GM23338 (cell line): ENCODE results near the gene PKD1. TPM values are rescaled to one million over a fixed set of nuclear protein-coding genes. Genes with fewer than 3 reads are reported as not detected.

ENCODE experiments used
- ATAC-seq: fragments of 200-7000 bp; cut with Tn5 transposase; 3 replicates; pipeline ENCODE4 v1.9.1; 2020
- DNase-seq: peaks from one replicate; pipeline ENCODE4 v3.0.0-alpha.2; 2015; ENCODE audit warnings: low spot score
- H2AFZ ChIP-seq: fragments of 200-600 bp; sonication (generic); 2 replicates; pipeline ENCODE4 v1.8.0; 2016; ENCODE audit warnings: antibody characterized with exemption, mild to moderate bottlenecking, moderate library complexity
- H3F3A ChIP-seq: fragments of 200-600 bp; sonication (generic); replicated peaks from 2 replicates; pipeline ENCODE4 v1.8.0; 2017; ENCODE audit warnings: antibody characterized with exemption, mixed run types, low read depth
- H3K27ac ChIP-seq: fragments of 200-600 bp; sonication (generic); 2 replicates; pipeline ENCODE4 v1.6.1; 2016; ENCODE audit warnings: low read depth
- H3K27me3 ChIP-seq: fragments of 200-600 bp; sonication (generic); 2 replicates; pipeline ENCODE4 v1.8.0; 2016; ENCODE audit warnings: mild to moderate bottlenecking, mixed run types, moderate library complexity; ENCODE audit not compliant: insufficient read depth
- H3K36me3 ChIP-seq: fragments of 200-600 bp; sonication (generic); 2 replicates; pipeline ENCODE4 v1.8.0; 2016; ENCODE audit warnings: mild to moderate bottlenecking; ENCODE audit not compliant: insufficient read depth
- H3K4me1 ChIP-seq: fragments of 200-600 bp; sonication (generic); 2 replicates; pipeline ENCODE4 v1.8.0; 2016; ENCODE audit warnings: mild to moderate bottlenecking, moderate library complexity; ENCODE audit not compliant: insufficient read depth
- H3K4me2 ChIP-seq: fragments of 200-600 bp; sonication (generic); 2 replicates; pipeline ENCODE4 v1.7.1; 2017; ENCODE audit warnings: mixed run types
- H3K4me3 ChIP-seq: fragments of 200-600 bp; sonication (generic); 2 replicates; pipeline ENCODE4 v1.6.1; 2016; ENCODE audit warnings: mixed run types
- H3K79me2 ChIP-seq: fragments of 200-600 bp; sonication (generic); replicated peaks from 2 replicates; pipeline ENCODE4 v1.8.0; 2017; ENCODE audit warnings: mild to moderate bottlenecking; ENCODE audit not compliant: insufficient read depth
- H3K9me2 ChIP-seq: fragments of 200-600 bp; sonication (generic); 2 replicates; pipeline ENCODE4 v1.8.0; 2017; ENCODE audit not compliant: insufficient read depth
- H4K20me1 ChIP-seq: fragments of 200-600 bp; sonication (generic); replicated peaks from 2 replicates; pipeline ENCODE4 v1.8.0; 2017; ENCODE audit warnings: mild to moderate bottlenecking; ENCODE audit not compliant: insufficient read depth
- H3K27ac Mint-ChIP-seq: 2 replicates; pipeline ENCODE4 v1.8.0; 2020; ENCODE audit warnings: inconsistent platforms, mild to moderate bottlenecking, moderate library complexity, mixed read lengths
- H3K27me3 Mint-ChIP-seq: 3 replicates; pipeline ENCODE4 v1.8.0; 2022; ENCODE audit warnings: low read depth, mild to moderate bottlenecking, moderate library complexity, mixed read lengths, inconsistent platforms; ENCODE audit not compliant: insufficient read depth, poor library complexity
- H3K36me3 Mint-ChIP-seq: 3 replicates; pipeline ENCODE4 v1.8.0; 2021; ENCODE audit warnings: low read depth, mild to moderate bottlenecking, inconsistent platforms, moderate library complexity, mixed read lengths
- H3K4me1 Mint-ChIP-seq: 3 replicates; pipeline ENCODE4 v1.8.0; 2020; ENCODE audit warnings: mild to moderate bottlenecking, inconsistent platforms, mixed read lengths
- H3K4me3 Mint-ChIP-seq: 3 replicates; pipeline ENCODE4 v1.8.0; 2021; ENCODE audit warnings: moderate library complexity, mild to moderate bottlenecking, inconsistent platforms, mixed read lengths
- H3K9me3 Mint-ChIP-seq: 3 replicates; pipeline ENCODE4 v1.8.0; 2020; ENCODE audit warnings: moderate library complexity, mild to moderate bottlenecking, inconsistent platforms, mixed read lengths
- CREB1 ChIP-seq: fragments of 250-450 bp; sonication (Bioruptor Pico); IDR thresholded peaks from 2 replicates; pipeline ENCODE4 v1.5.0; 2020; ENCODE audit warnings: low read depth, mild to moderate bottlenecking, moderate library complexity
- EZH2phosphoT487 ChIP-seq: fragments of 200-600 bp; sonication (generic); IDR thresholded peaks from one replicate; pipeline ENCODE4 v1.8.1; 2018; ENCODE audit warnings: antibody characterized with exemption; ENCODE audit not compliant: unreplicated experiment
- NANOG ChIP-seq: IDR thresholded peaks from 2 replicates; pipeline ENCODE4 v1.6.1; 2016; ENCODE audit warnings: antibody characterized with exemption, borderline replicate concordance
- POLR2AphosphoS5 ChIP-seq: IDR thresholded peaks from 2 replicates; pipeline ENCODE4 v1.6.1; 2016; ENCODE audit warnings: antibody characterized with exemption, low read depth
- ZNF114 ChIP-seq: fragments of 250-450 bp; sonication (Bioruptor Pico); IDR thresholded peaks from 2 replicates; pipeline ENCODE4 v1.5.0; 2020; ENCODE audit warnings: mild to moderate bottlenecking, moderate library complexity
- ZNF331 ChIP-seq: fragments of 250-450 bp; sonication (Bioruptor Pico); IDR thresholded peaks from 2 replicates; pipeline ENCODE4 v1.5.0; 2020; ENCODE audit warnings: low read depth, mild to moderate bottlenecking, moderate library complexity
- polyA plus RNA-seq: library from polyadenylated mRNA; unstranded; fragments of >200 nt; fragmentation: Nextera tagmentation; extraction: Ambion mirVana; gene quantifications from 2 replicates; pipeline ENCODE4 v1.2.1, GENCODE V29; 2016
- total RNA-seq: library from RNA; depleted of rRNA; stranded (reverse); fragments of >200 nt; shearing (Covaris generic); gene quantifications from 2 replicates; pipeline ENCODE4 v1.2.3, GENCODE V29; 2014
- TF ChIP-seq, protein P1 (sequence below): IDR thresholded peaks from 2 replicates; pipeline ENCODE4 v1.6.1; 2016; ENCODE audit warnings: antibody characterized with exemption
- TF ChIP-seq, protein P2 (sequence below): fragments of 250-450 bp; sonication (Bioruptor Pico); IDR thresholded peaks from 2 replicates; pipeline ENCODE4 v1.5.0; 2020; ENCODE audit warnings: mild to moderate bottlenecking, moderate library complexity
- TF ChIP-seq, protein P3 (sequence below), 2 experiments: fragments of 200-600 bp in 1 of 2; sonication (generic) in 1 of 2; conservative IDR thresholded peaks; 2 replicates each; pipeline versions ENCODE4 v1.5.1 to v1.6.1; 2016 to 2017; ENCODE audit warnings: antibody characterized with exemption in 2 of 2, low read depth in 2 of 2, mild to moderate bottlenecking in 2 of 2, moderate library complexity in 1 of 2
- TF ChIP-seq, protein P4 (sequence below): IDR thresholded peaks from one replicate; pipeline ENCODE4 v1.6.1; 2018; ENCODE audit warnings: antibody characterized with exemption; ENCODE audit not compliant: unreplicated experiment

The PKD1 gene
- total and polyA plus RNA-seq, 2 experiments from 2014 or later: 21.1 to 107 TPM

DNA sequence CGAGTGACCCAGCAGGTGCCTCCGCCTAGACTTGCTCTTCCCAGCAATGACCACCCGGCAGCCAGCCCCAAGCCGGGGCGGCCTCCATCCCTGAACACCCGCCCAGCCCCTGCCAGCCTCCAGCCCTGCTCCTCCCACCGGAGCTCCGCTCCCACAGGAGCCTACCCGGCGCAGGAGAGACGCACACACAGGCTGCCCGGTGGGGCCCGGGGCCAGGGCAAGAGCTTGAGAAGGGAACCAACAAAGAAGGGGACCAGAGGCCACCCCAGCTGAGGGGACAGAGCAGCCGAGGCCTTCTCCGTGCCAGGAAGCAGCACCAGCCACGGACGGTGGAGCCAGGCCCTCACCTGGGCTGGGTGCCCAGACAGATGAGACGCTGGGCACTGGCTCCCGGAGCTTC lies 13.8 kb downstream of the PKD1 start:
- no peak overlapping the region for H3K27ac Mint-ChIP-seq
- Histone ChIP-seq H3K4me1 (no peaks in the 10 kb centered on the region), H2AFZ (no peak overlapping the region), H3K27ac (no peak overlapping the region; the same call in 1 of the 2 replicates), H3K4me3 (no peak overlapping the region), H3K79me2 (peaks cover 26% of the 10 kb centered on the region), H3K36me3 (no peaks in the 10 kb centered on the region), H3K9me2 (no peaks in the 10 kb centered on the region), H4K20me1 (no peaks in the 10 kb centered on the region), H3K4me2 (no peak overlapping the region), H3K27me3 (no peaks in the 10 kb centered on the region), H3F3A (no peaks in the 10 kb centered on the region)
- DNase-seq (no peak), ATAC-seq (no peak)
- H3K27me3 Mint-ChIP-seq: peaks cover 5% of the 10 kb centered on the region
- no peaks in the 10 kb centered on the region for H3K36me3 Mint-ChIP-seq
- no peaks in the 10 kb centered on the region for H3K9me3 Mint-ChIP-seq
- no peak overlapping the region for H3K4me3 Mint-ChIP-seq
- TF ChIP-seq ZNF114 (CRISPR knock-in tag): no peak
- TF ChIP-seq, protein P1, sequence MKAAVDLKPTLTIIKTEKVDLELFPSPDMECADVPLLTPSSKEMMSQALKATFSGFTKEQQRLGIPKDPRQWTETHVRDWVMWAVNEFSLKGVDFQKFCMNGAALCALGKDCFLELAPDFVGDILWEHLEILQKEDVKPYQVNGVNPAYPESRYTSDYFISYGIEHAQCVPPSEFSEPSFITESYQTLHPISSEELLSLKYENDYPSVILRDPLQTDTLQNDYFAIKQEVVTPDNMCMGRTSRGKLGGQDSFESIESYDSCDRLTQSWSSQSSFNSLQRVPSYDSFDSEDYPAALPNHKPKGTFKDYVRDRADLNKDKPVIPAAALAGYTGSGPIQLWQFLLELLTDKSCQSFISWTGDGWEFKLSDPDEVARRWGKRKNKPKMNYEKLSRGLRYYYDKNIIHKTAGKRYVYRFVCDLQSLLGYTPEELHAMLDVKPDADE: no peak
- TF ChIP-seq ZNF331 (CRISPR knock-in tag): no peak
- TF ChIP-seq, protein P2, sequence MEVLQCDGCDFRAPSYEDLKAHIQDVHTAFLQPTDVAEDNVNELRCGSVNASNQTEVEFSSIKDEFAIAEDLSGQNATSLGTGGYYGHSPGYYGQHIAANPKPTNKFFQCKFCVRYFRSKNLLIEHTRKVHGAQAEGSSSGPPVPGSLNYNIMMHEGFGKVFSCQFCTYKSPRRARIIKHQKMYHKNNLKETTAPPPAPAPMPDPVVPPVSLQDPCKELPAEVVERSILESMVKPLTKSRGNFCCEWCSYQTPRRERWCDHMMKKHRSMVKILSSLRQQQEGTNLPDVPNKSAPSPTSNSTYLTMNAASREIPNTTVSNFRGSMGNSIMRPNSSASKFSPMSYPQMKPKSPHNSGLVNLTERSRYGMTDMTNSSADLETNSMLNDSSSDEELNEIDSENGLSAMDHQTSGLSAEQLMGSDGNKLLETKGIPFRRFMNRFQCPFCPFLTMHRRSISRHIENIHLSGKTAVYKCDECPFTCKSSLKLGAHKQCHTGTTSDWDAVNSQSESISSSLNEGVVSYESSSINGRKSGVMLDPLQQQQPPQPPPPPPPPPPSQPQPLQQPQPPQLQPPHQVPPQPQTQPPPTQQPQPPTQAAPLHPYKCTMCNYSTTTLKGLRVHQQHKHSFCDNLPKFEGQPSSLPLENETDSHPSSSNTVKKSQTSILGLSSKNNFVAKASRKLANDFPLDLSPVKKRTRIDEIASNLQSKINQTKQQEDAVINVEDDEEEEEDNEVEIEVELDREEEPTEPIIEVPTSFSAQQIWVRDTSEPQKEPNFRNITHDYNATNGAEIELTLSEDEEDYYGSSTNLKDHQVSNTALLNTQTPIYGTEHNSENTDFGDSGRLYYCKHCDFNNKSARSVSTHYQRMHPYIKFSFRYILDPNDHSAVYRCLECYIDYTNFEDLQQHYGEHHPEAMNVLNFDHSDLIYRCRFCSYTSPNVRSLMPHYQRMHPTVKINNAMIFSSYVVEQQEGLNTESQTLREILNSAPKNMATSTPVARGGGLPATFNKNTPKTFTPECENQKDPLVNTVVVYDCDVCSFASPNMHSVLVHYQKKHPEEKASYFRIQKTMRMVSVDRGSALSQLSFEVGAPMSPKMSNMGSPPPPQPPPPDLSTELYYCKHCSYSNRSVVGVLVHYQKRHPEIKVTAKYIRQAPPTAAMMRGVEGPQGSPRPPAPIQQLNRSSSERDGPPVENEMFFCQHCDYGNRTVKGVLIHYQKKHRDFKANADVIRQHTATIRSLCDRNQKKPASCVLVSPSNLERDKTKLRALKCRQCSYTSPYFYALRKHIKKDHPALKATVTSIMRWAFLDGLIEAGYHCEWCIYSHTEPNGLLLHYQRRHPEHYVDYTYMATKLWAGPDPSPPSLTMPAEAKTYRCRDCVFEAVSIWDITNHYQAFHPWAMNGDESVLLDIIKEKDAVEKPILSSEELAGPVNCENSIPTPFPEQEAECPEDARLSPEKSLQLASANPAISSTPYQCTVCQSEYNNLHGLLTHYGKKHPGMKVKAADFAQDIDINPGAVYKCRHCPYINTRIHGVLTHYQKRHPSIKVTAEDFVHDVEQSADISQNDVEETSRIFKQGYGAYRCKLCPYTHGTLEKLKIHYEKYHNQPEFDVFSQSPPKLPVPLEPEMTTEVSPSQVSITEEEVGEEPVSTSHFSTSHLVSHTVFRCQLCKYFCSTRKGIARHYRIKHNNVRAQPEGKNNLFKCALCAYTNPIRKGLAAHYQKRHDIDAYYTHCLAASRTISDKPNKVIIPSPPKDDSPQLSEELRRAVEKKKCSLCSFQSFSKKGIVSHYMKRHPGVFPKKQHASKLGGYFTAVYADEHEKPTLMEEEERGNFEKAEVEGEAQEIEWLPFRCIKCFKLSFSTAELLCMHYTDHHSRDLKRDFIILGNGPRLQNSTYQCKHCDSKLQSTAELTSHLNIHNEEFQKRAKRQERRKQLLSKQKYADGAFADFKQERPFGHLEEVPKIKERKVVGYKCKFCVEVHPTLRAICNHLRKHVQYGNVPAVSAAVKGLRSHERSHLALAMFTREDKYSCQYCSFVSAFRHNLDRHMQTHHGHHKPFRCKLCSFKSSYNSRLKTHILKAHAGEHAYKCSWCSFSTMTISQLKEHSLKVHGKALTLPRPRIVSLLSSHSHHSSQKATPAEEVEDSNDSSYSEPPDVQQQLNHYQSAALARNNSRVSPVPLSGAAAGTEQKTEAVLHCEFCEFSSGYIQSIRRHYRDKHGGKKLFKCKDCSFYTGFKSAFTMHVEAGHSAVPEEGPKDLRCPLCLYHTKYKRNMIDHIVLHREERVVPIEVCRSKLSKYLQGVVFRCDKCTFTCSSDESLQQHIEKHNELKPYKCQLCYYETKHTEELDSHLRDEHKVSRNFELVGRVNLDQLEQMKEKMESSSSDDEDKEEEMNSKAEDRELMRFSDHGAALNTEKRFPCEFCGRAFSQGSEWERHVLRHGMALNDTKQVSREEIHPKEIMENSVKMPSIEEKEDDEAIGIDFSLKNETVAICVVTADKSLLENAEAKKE (CRISPR knock-in tag): no peak
- TF ChIP-seq CREB1: no peak
- TF ChIP-seq, protein P3, sequence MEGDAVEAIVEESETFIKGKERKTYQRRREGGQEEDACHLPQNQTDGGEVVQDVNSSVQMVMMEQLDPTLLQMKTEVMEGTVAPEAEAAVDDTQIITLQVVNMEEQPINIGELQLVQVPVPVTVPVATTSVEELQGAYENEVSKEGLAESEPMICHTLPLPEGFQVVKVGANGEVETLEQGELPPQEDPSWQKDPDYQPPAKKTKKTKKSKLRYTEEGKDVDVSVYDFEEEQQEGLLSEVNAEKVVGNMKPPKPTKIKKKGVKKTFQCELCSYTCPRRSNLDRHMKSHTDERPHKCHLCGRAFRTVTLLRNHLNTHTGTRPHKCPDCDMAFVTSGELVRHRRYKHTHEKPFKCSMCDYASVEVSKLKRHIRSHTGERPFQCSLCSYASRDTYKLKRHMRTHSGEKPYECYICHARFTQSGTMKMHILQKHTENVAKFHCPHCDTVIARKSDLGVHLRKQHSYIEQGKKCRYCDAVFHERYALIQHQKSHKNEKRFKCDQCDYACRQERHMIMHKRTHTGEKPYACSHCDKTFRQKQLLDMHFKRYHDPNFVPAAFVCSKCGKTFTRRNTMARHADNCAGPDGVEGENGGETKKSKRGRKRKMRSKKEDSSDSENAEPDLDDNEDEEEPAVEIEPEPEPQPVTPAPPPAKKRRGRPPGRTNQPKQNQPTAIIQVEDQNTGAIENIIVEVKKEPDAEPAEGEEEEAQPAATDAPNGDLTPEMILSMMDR (conservative IDR thresholded peaks at IDR 0.05; ENCODE audit: low read depth in 2 of 2): no peak
- TF ChIP-seq EZH2phosphoT487: no peak
- no peak for TF ChIP-seq NANOG
- TF ChIP-seq, protein P4, sequence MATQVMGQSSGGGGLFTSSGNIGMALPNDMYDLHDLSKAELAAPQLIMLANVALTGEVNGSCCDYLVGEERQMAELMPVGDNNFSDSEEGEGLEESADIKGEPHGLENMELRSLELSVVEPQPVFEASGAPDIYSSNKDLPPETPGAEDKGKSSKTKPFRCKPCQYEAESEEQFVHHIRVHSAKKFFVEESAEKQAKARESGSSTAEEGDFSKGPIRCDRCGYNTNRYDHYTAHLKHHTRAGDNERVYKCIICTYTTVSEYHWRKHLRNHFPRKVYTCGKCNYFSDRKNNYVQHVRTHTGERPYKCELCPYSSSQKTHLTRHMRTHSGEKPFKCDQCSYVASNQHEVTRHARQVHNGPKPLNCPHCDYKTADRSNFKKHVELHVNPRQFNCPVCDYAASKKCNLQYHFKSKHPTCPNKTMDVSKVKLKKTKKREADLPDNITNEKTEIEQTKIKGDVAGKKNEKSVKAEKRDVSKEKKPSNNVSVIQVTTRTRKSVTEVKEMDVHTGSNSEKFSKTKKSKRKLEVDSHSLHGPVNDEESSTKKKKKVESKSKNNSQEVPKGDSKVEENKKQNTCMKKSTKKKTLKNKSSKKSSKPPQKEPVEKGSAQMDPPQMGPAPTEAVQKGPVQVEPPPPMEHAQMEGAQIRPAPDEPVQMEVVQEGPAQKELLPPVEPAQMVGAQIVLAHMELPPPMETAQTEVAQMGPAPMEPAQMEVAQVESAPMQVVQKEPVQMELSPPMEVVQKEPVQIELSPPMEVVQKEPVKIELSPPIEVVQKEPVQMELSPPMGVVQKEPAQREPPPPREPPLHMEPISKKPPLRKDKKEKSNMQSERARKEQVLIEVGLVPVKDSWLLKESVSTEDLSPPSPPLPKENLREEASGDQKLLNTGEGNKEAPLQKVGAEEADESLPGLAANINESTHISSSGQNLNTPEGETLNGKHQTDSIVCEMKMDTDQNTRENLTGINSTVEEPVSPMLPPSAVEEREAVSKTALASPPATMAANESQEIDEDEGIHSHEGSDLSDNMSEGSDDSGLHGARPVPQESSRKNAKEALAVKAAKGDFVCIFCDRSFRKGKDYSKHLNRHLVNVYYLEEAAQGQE: no peak
- no peak for TF ChIP-seq POLR2AphosphoS5
- peaks cover 14% of the 10 kb centered on the region for H3K4me1 Mint-ChIP-seq
